Neuronal stem cell (in vitro differentiated cells): ENCODE data around the gene CACNA1F.

Experiments used
- DNase-seq: peaks from one replicate; pipeline ENCODE4 v3.0.0-alpha.2; 2013; ENCODE audit warnings: low spot score
- H2AFZ ChIP-seq: one replicate; pipeline ENCODE4 v1.6.1; 2013; ENCODE audit warnings: mild to moderate bottlenecking, low read length, inconsistent platforms
- H2AK5ac ChIP-seq: 2 replicates; pipeline ENCODE4 v1.6.1; 2013; ENCODE audit warnings: low read depth, mild to moderate bottlenecking, inconsistent platforms, low read length, moderate library complexity, mixed read lengths
- H2BK120ac ChIP-seq: 2 replicates; pipeline ENCODE4 v1.6.1; 2013; ENCODE audit warnings: low read depth, mild to moderate bottlenecking, inconsistent platforms, low read length, moderate library complexity, mixed read lengths
- H2BK12ac ChIP-seq: one replicate; pipeline ENCODE4 v1.6.1; 2013; ENCODE audit warnings: low read length, inconsistent platforms
- H2BK15ac ChIP-seq: 2 replicates; pipeline ENCODE4 v1.6.1; 2013; ENCODE audit warnings: mild to moderate bottlenecking, low read length, inconsistent platforms, mixed read lengths
- H2BK5ac ChIP-seq: one replicate; pipeline ENCODE4 v1.6.1; 2013; ENCODE audit warnings: inconsistent platforms, mild to moderate bottlenecking, low read length, moderate library complexity
- H3K14ac ChIP-seq: one replicate; pipeline ENCODE4 v1.6.1; 2013; ENCODE audit warnings: low read length, inconsistent platforms
- H3K18ac ChIP-seq: 2 replicates; pipeline ENCODE4 v1.6.1; 2013; ENCODE audit warnings: low read length, inconsistent platforms
- H3K23ac ChIP-seq: 2 replicates; pipeline ENCODE4 v1.6.1; 2013; ENCODE audit warnings: low read depth, mild to moderate bottlenecking, mixed read lengths, low read length, inconsistent platforms; ENCODE audit not compliant: poor library complexity
- H3K27ac ChIP-seq: replicated peaks from 3 replicates; pipeline ENCODE4 v1.5.1; 2013; ENCODE audit warnings: low read length, inconsistent platforms
- H3K27me3 ChIP-seq, 3 experiments: 2 replicates each; pipeline ENCODE4 v1.6.1; 2013; ENCODE audit warnings: low read length in 3 of 3, mild to moderate bottlenecking in 2 of 3, inconsistent platforms in 1 of 3, low read depth in 1 of 3, mixed read lengths in 1 of 3, moderate library complexity in 1 of 3; ENCODE audit not compliant: control insufficient read depth in 3 of 3, insufficient read depth in 3 of 3
- H3K36me3 ChIP-seq, 2 donors: replicated peaks in 1 of 2; 2 replicates each; pipeline ENCODE4 v1.6.1; 2013; ENCODE audit warnings: low read length in 2 of 2; ENCODE audit not compliant: control insufficient read depth in 2 of 2, insufficient read depth in 2 of 2
- H3K4ac ChIP-seq: 2 replicates; pipeline ENCODE4 v1.6.1; 2013; ENCODE audit warnings: inconsistent platforms, mild to moderate bottlenecking, low read length, moderate library complexity
- H3K4me1 ChIP-seq, 2 donors: 1 replicate in 1 of 2; 2 replicates in 1 of 2; pipeline ENCODE4 v1.6.1; 2013; ENCODE audit warnings: low read length in 2 of 2, low read depth in 1 of 2; ENCODE audit not compliant: control insufficient read depth in 2 of 2, insufficient read depth in 1 of 2
- H3K4me2 ChIP-seq: one replicate; pipeline ENCODE4 v1.6.1; 2013; ENCODE audit warnings: mild to moderate bottlenecking, low read length, inconsistent platforms; ENCODE audit not compliant: insufficient read depth, poor library complexity, severe bottlenecking
- H3K4me3 ChIP-seq, 2 donors: 2 replicates each; pipeline ENCODE4 v1.5.1; 2013; ENCODE audit warnings: low read length in 2 of 2, mild to moderate bottlenecking in 2 of 2, inconsistent platforms in 1 of 2, moderate library complexity in 1 of 2
- H3K79me1 ChIP-seq: one replicate; pipeline ENCODE4 v1.6.1; 2013; ENCODE audit warnings: low read depth, mild to moderate bottlenecking, inconsistent platforms, low read length, moderate library complexity
- H3K9ac ChIP-seq: one replicate; pipeline ENCODE4 v1.6.1; 2013; ENCODE audit warnings: mild to moderate bottlenecking, low read depth, low read length, inconsistent platforms; ENCODE audit not compliant: poor library complexity
- H3K9me3 ChIP-seq, 2 donors: replicated peaks in 1 of 2; 2 replicates each; pipeline versions ENCODE3 to v1.6.1; 2013; ENCODE audit warnings: low read length in 2 of 2, mild to moderate bottlenecking in 2 of 2, inconsistent platforms in 1 of 2, low read depth in 1 of 2, mixed read lengths in 1 of 2, moderate library complexity in 1 of 2; ENCODE audit not compliant: control insufficient read depth in 2 of 2, insufficient read depth in 1 of 2
- H4K8ac ChIP-seq: one replicate; pipeline ENCODE4 v1.6.1; 2013; ENCODE audit warnings: low read depth, mild to moderate bottlenecking, inconsistent platforms, low read length, moderate library complexity
- H4K91ac ChIP-seq: one replicate; pipeline ENCODE4 v1.6.1; 2013; ENCODE audit warnings: low read length, low read depth, mild to moderate bottlenecking, inconsistent platforms; ENCODE audit not compliant: poor library complexity
- WGBS, 2 donors: extraction: QIAGEN DNeasy Blood & Tissue Kit; methylation state at CpG; one replicate each; pipeline ENCODE4 v1.1.7; 2013; ENCODE audit warnings: missing lambda C conversion rate in 2 of 2, mixed read lengths in 1 of 2; ENCODE audit not compliant: insufficient read length in 2 of 2, insufficient replicate concordance in 1 of 2; ENCODE audit errors: extremely low coverage in 2 of 2; 5-methylcytosine and 5-hydroxymethylcytosine counted together

Gene CACNA1F

DNA sequence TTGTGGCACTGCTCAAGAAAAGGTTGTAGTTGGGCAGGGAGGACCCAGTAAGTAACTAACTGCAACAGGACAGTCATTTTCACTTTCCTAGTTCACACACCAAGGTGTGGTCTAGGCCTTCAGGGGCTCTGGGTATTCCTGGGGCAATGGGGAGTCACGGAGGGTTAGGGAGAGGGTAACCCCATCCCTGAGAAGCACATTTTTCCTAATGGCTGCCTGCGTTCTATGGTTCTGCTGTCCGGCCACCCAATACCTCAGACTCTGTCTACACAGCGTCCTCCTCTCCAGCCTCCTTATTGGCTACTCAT is 35.5 kb upstream of the CACNA1F start:
- H3K4me1 ChIP-seq, result peaks cover 0 to 10% of the 10 kb centered on the region in 2 donors
- H2BK120ac ChIP-seq, result no peak overlapping the region
- H3K36me3 ChIP-seq, result peaks cover 7 to 19% of the 10 kb centered on the region in 2 donors
- no peak overlapping the region for H3K14ac ChIP-seq
- H3K4me3 ChIP-seq, result peak overlapping the region; percentile 73 to 89
- H3K4me2 ChIP-seq, result peak overlapping the region; percentile 60
- no peak overlapping the region for H2BK15ac ChIP-seq
- no peak overlapping the region for H2BK5ac ChIP-seq
- H3K9ac ChIP-seq, result no peak overlapping the region
- H4K91ac ChIP-seq, result no peak overlapping the region
- H3K79me1 ChIP-seq, result peaks cover 12% of the 10 kb centered on the region
- H2AK5ac ChIP-seq, result no peak overlapping the region
- H3K4ac ChIP-seq, result no peak overlapping the region
- no peak overlapping the region for H3K23ac ChIP-seq
- no CpG with 5 or more reads among the region's 4 CpGs for WGBS, 2 donors
- peak overlapping the region; percentile 76 for H3K18ac ChIP-seq
- H2AFZ ChIP-seq, result peak overlapping the region; percentile 55
- no peaks in the 10 kb centered on the region for H3K9me3 ChIP-seq
- no peak for DNase-seq
- no peaks in the 10 kb centered on the region for H3K27me3 ChIP-seq
- no peak overlapping the region for H4K8ac ChIP-seq
- no peak overlapping the region for H2BK12ac ChIP-seq
- peak overlapping the region; percentile 92 for H3K27ac ChIP-seq

- Histone ChIP-seq H3K79me1 (peaks cover 8% of the 10 kb centered on the region), H4K91ac (no peak overlapping the region), H4K8ac (no peak overlapping the region), H2BK15ac (no peak overlapping the region), H3K4me2 (no peak overlapping the region), H3K4me3 (no peak overlapping the region), H2BK120ac (no peak overlapping the region), H3K4ac (no peak overlapping the region), H3K27me3 (no peaks in the 10 kb centered on the region), H3K9ac (no peak overlapping the region), H3K4me1 (peaks cover 0 to 7% of the 10 kb centered on the region in 2 donors), H3K9me3 (no peaks in the 10 kb centered on the region), H3K36me3 (peaks cover 0 to 11% of the 10 kb centered on the region in 2 donors), H3K14ac (no peak overlapping the region), H2BK12ac (peak overlapping the region; percentile 75), H3K18ac (no peak overlapping the region), H3K23ac (no peak overlapping the region), H3K27ac (no peak overlapping the region), H2AK5ac (no peak overlapping the region), H2BK5ac (no peak overlapping the region), H2AFZ (peak overlapping the region; percentile 62)
- no peak for DNase-seq
- WGBS, 2 donors, result no CpG with 5 or more reads among the region's 10 CpGs
Measured at GRCh38 chrX:49266523-49267445, 33.6 kb upstream of the CACNA1F start.

DNA sequence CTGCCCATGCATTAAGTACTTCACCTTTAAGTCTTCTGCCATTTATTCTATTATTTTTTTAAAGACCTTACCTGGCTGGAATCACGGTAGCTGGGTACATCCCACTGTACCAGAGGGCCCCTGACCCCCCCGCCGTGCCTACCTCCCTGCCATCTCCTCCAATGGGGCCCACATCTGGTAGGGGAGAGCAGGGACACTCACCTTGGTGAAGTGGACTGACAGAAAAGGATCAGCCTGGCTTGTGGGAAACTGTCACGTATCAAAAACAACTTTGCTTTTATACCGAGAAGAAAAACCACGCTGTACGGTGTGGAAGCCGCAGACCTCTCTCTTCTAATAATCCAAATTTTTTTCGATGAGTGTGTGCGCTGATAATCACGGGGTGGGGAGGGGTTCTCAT is 31.3 kb upstream of the CACNA1F start, which contains the start of gene FOXP3:
FOXP3 (minus strand) TSS at position 251 of the 400 bp plus-strand sequence. CDS start 6,205 bp downstream, outside the sequence.
- Histone ChIP-seq H3K4me3 (no peak within 1 kb of the TSS), H3K79me1 (no peaks in the 10 kb centered on the region), H2BK5ac (no peak within 1 kb of the TSS), H2AK5ac (no peak within 1 kb of the TSS), H3K18ac (no peak within 1 kb of the TSS), H3K27me3 (no peaks in the 10 kb centered on the region), H3K4me1 (peaks cover 0 to 2% of the 10 kb centered on the region in 2 donors), H4K91ac (no peak within 1 kb of the TSS), H2BK120ac (no peak within 1 kb of the TSS), H3K4me2 (no peak within 1 kb of the TSS), H3K36me3 (no peaks in the 10 kb centered on the region), H3K14ac (no peak within 1 kb of the TSS), H3K4ac (no peak within 1 kb of the TSS), H2AFZ (no peak within 1 kb of the TSS), H2BK12ac (no peak within 1 kb of the TSS), H4K8ac (no peak within 1 kb of the TSS), H3K9ac (no peak within 1 kb of the TSS), H3K9me3 (no peaks in the 10 kb centered on the region), H2BK15ac (no peak within 1 kb of the TSS), H3K23ac (no peak within 1 kb of the TSS), H3K27ac (no peak within 1 kb of the TSS)
- DNase-seq, result no peak
- no CpG with 5 or more reads among the region's 11 CpGs for WGBS, 2 donors

DNA sequence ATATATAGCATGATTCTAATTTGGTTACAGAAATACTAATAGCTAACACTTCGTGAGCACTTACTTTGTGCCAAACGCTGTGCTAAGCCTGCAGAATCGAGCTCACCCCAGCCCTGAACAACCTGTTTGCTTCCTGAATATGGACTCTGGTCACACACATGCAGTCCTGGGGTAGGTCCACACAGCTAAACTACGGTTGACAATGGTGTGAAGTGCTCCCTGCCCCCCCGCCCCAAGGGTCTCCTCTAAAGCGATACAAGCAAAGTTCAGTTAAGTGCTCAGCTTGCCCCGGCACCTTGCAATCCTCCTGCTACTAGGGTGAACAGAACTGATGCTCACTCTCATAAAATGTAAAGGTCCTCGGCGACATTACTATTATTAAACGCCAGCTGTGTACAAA is 30.5 kb upstream of the CACNA1F start:
- no peak overlapping the region for H3K27ac ChIP-seq
- H4K8ac ChIP-seq, result no peak overlapping the region
- H3K23ac ChIP-seq, result no peak overlapping the region
- H2BK5ac ChIP-seq, result no peak overlapping the region
- WGBS, 2 donors, result no CpG with 5 or more reads among the region's 10 CpGs
- H3K4me3 ChIP-seq, result no peak overlapping the region
- no peak overlapping the region for H2AK5ac ChIP-seq
- H2AFZ ChIP-seq, result no peak overlapping the region
- H4K91ac ChIP-seq, result no peak overlapping the region
- H2BK15ac ChIP-seq, result no peak overlapping the region
- H3K27me3 ChIP-seq, result no peaks in the 10 kb centered on the region
- no peak overlapping the region for H3K4ac ChIP-seq
- no peaks in the 10 kb centered on the region for H3K36me3 ChIP-seq
- no peak overlapping the region for H2BK12ac ChIP-seq
- no peak overlapping the region for H3K9ac ChIP-seq
- no peaks in the 10 kb centered on the region for H3K9me3 ChIP-seq
- H3K4me2 ChIP-seq, result no peak overlapping the region
- H3K4me1 ChIP-seq, result peaks cover 0 to 2% of the 10 kb centered on the region in 2 donors
- H3K14ac ChIP-seq, result no peak overlapping the region
- DNase-seq, result no peak
- H3K18ac ChIP-seq, result no peak overlapping the region
- no peak overlapping the region for H2BK120ac ChIP-seq
- H3K79me1 ChIP-seq, result no peaks in the 10 kb centered on the region
